Stimulated activated CD4-positive, alpha-beta T cell treated with anti-CD3 and anti-CD28 coated beads, Interleukin-2, amount 100 ng/mL, for 48 hours (primary cell): ENCODE measurements around the gene CDC20B.
"Not testable (repeated sequence)": the region's sequence is repeated elsewhere in the genome, so short reads cannot be mapped to it uniquely, and the experiment has no call there.

Source experiments
- DNase-seq, 2 donors: peaks; one replicate each; pipeline ENCODE4 v3.0.0-alpha.2; 2020

Gene CDC20B

GRCh38 chr5:55104036-55104772, 68.8 kb downstream of the CDC20B start:
- DNase-seq: no peak

GRCh38 chr5:55102348-55102747, 70.6 kb downstream of the CDC20B start, which contains the start of gene GZMA:
TSS of gene GZMA (plus strand) at chr5:55102646. CDS start at chr5:55102683, 37 bp downstream.
- DNase-seq: no peak

- DNase-seq: no peak
Observed at GRCh38 chr5:55101556-55102276, 71.3 kb downstream of the CDC20B start.

GRCh38 chr5:55101148-55101547, 71.8 kb downstream of the CDC20B start:
- not testable (repeated sequence) for DNase-seq

- DNase-seq: no peak
Observed at GRCh38 chr5:55096861-55097260, 76.1 kb downstream of the CDC20B start.

- DNase-seq: no peak
Observed at GRCh38 chr5:55096182-55096581, 76.8 kb downstream of the CDC20B start.

- DNase-seq: not testable (repeated sequence)
Observed at GRCh38 chr5:55091011-55091410, 82.0 kb downstream of the CDC20B start.

- DNase-seq: not testable (repeated sequence)
Observed at GRCh38 chr5:55089301-55089700, 83.7 kb downstream of the CDC20B start.

GRCh38 chr5:55081541-55081940, 91.4 kb downstream of the CDC20B start:
- no peak for DNase-seq

GRCh38 chr5:55073211-55073610, 99.8 kb downstream of the CDC20B start:
- no peak for DNase-seq

- no peak for DNase-seq
Observed at GRCh38 chr5:55072666-55073065, 100.3 kb downstream of the CDC20B start.

- DNase-seq: no peak
Observed at GRCh38 chr5:55071413-55071812, 101.6 kb downstream of the CDC20B start.

- no peak for DNase-seq
Observed at GRCh38 chr5:55070968-55071367, 102.0 kb downstream of the CDC20B start.

GRCh38 chr5:55066277-55066676, 106.7 kb downstream of the CDC20B start:
- DNase-seq: no peak

- no peak for DNase-seq
Observed at GRCh38 chr5:55064523-55064922, 108.5 kb downstream of the CDC20B start.

- no peak for DNase-seq
Observed at GRCh38 chr5:55063899-55064298, 109.1 kb downstream of the CDC20B start.

GRCh38 chr5:55063220-55063863, 109.6 kb downstream of the CDC20B start:
- no peak for DNase-seq
